Measurements from ENCODE around the gene ELAVL2. TPM values are rescaled to one million over a fixed set of nuclear protein-coding genes. Genes with fewer than 3 reads are reported as not detected.
"Not testable (repeated sequence)": the region's sequence is repeated elsewhere in the genome, so short reads cannot be mapped to it uniquely, and the experiment has no call there.

Gene ELAVL2
- total RNA-seq, 1 donor from 2014 or later: 0.77 TPM

DNA sequence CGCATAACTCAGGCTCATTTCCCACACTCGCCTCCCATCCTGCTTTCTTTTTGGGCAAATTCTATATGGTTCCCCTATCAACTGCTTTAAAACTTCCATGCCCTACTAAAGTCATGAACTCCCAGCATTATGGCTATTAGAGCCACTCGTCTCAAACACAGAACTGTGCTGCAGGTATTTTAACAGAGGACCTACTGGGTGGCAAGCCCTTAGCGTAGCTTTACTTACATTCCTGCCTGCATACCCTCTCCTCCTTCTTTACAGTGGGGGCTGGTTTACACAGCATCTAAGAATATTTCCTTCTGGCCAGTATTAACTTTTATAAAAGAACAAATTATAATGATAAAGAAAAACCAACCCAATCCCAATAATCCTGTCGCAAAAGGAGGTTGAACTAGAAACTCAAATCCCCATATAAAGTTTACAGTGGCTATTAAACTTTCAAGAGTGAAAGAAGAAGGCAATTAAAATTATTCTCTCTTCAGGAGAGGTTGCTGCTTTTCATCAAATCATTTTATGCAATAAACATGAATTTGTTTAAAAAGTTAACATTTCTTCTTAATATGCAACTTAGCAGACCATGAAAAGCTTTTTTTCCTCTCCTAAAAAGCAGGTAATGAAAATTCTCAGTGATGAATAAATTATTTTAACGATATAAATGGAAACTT lies 100.6 kb downstream of the ELAVL2 start:
- no peak for DNase-seq (ENCODE audit: low read depth in 2 of 2)

DNA sequence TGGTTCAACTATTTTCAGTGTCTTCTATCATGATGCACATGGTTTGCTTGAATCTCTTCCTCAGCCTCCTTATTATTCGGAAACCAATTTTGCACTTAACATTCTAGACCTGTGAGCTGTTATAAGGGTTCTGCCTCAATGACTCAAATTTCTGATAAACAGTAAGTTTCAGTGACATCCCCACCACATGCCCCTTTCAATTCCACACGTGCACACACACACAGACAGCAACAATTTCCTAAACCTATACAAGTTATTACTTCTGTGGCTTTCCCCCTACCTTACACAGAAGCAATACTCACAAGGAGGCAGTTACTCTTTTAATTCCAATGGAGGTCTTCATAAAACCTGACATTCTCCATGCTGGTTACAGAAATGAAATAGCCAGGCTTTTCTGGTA lies 102.4 kb downstream of the ELAVL2 start:
- DNase-seq (ENCODE audit: low read depth in 2 of 2): no peak

DNA sequence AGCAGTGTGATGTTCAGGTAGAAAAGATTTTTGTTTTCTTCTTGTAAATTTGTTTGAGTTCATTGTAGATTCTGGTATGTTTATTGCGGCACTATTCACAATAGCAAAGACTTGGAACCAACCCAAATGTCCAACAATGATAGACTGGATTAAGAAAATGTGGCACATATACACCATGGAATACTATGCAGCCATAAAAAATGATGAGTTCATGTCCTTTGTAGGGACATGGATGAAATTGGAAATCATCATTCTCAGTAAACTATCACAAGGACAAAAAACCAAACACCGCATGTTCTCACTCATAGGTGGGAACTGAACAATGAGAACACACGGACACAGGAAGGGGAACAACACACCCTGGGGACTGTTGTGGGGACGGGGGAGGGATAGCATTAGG lies 103.0 kb downstream of the ELAVL2 start:
- DNase-seq (ENCODE audit: low read depth in 2 of 2): not testable (repeated sequence)

DNA sequence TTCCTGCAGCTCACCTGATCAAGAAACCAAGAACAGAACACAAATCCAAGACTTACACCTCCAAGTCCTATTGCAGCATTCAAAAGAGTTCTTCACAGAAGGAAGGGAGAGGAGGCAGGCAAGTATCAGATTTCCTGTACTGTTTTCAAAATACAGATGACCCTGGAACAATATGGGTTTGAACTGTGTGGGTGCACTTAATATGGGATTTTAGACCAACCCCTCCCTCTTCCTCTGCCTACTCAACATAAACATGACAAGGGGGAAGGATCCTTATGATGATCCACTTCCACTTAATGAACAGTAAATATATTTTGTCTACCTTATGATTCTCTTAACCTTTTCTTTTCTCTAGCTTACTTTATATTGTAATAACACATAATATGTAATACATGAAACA lies 104.6 kb downstream of the ELAVL2 start:
- DNase-seq (ENCODE audit: low read depth in 2 of 2): no peak

DNA sequence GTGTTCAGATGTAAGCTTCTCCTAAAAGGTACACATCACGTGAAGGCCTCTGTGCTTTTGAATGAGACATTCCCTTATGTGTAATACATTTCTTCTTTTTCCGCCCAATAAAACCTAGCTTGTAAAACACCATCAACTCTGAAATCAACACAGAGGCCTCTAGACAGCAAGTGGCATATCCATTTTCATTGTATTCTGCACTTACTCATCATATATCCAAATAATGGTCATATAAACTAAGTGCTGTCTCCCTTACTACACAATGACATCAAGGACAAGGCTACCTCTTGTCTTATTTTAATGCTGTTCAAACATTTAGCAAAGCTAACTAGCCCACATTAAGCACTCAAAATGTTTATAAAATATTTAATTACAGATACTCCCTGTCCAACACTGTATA lies 108.5 kb downstream of the ELAVL2 start:
- no peak for DNase-seq (ENCODE audit: low read depth in 2 of 2)

DNA sequence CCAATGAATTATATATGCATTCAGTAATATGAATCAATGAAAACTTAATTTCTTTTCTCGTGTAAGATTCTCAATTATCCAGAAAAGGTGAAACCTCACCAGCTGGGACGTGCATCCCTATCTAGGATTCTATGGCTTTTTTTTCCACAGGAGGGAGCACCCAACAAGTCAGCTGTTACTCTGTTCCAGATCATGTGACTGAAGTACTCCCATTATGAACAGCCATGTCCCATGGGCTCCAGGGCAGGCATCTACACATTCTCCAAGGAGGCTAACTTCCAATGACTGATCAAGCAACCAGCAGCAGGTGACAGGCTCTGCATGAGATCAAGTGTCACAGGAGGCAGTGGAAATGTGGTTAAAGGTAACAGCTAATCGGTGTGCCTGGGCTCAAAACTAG lies 118.8 kb downstream of the ELAVL2 start:
- no peak for DNase-seq (ENCODE audit: low read depth in 2 of 2)

DNA sequence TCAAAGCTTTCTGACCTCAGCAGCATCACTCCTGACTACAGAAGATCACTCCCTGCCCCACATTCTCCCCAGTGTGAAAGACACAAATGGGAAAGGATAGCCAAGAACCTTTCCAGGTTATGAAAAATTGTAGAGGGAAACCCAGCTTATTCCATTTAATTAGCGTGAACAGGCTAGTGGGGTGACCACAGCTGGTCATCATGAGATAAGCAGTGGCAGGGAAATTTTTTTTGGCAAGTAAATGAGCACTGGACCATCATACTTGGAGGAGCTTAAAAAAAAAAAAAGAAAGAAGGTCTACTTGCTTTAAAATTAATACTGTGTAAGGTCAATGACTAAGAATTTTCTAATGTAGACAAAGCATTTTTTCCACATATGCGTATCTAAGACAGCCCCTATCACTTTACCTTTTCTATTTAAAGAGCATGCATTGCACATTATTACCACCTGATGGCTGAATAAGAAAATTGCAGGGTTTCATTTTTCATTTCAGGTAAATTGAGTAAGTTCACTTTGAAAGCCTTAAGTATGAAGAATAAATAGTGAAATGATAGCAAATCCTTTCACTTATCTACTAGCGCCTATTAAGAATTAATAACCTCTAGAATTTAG lies 123.6 kb downstream of the ELAVL2 start:
- no peak for DNase-seq (ENCODE audit: low read depth in 2 of 2)

DNA sequence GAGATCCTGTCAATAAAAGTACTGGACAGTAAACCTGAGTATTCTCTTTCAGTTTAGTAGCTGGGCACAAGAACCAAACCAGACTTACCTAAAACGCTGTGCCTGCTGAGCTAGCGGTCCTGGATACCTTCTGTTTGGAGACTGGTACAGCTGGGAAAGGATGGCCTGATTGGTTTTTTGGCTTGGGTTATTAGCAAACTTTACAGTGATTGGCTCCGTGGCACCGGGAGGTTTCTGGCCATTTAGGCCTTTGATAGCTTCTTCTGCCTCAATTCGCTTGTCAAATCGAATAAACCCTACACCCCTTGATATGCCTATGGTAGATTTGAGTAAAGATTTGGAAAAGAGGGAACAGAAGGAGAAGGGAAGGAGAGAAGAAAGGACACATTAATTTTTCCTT lies 124.7 kb downstream of the ELAVL2 start:
- DNase-seq (ENCODE audit: low read depth in 2 of 2): no peak

DNA sequence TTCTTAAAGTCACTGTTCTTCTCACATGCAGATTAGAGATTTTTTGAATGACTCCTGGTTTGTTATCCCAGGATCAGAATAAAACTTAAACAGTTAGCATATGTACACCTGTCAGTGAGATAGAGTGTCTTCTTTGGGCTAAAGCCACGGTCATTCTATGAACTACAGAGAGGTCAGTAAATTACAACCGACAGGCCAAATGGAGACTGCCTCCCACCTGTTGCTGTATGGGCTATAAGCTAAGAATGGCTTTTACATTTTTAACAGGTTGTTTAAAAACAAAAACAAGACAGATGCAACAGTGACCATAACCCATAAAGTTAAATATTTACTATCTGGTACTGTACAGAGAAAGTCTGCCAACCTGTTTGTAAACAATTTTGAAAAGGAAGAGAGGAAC lies 125.7 kb downstream of the ELAVL2 start:
- no peak for DNase-seq (ENCODE audit: low read depth in 2 of 2)

DNA sequence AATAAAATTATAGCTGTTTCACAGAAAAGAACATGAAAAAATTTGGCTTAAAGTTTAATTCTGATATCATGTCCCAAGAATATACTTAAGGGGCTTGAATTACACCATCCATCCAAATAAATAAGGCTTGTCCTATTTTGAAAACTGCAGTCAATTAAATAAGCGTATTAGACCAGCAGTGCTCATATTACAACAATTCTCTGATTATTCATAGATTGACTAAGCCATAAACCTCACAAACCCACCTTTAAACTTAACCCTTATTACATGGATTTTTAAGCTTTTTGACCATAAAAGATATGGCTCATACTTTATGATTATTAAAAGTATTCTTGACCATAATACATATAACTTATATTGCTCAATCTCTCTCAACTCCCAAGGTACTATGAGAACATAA lies 127.9 kb downstream of the ELAVL2 start:
- no peak for DNase-seq (ENCODE audit: low read depth in 2 of 2)

DNA sequence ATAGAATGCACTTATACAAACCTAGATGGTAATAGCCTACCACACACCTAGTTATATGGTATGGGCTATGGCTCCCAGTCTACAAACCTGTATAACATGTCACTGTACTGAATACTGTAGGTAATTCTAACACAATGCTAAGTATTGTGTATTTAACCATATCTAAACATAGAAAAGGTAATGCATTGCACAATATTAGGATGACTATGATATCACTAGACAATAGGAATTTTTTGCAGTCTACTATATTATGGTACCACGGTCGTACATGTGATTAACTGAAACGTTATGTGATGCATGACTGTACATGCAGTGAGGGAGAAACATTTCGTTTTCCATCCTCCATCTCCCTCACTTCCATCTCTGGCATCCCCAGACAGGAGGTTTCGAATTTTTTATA lies 130.5 kb downstream of the ELAVL2 start:
- no peak for DNase-seq (ENCODE audit: low read depth in 2 of 2)

DNA sequence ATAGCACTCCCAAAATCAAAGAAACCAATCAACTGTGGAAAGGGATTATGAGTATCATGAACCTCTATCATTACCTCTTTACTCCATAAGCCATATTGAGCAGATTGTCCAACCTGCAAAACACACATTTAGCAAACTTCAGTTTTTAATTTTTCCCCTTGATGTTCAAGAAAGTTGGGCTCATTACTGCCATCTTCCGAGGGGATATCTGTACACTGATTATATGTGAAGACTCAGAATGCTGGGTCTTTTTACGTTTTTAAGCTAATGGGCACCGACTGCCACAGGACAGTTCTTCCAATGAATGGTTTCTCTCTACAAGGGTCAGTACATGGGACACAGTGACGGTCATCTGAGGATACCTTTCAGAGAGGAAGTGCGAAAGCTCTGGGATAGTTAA lies 132.7 kb downstream of the ELAVL2 start:
- no peak for DNase-seq (ENCODE audit: low read depth in 2 of 2)

DNA sequence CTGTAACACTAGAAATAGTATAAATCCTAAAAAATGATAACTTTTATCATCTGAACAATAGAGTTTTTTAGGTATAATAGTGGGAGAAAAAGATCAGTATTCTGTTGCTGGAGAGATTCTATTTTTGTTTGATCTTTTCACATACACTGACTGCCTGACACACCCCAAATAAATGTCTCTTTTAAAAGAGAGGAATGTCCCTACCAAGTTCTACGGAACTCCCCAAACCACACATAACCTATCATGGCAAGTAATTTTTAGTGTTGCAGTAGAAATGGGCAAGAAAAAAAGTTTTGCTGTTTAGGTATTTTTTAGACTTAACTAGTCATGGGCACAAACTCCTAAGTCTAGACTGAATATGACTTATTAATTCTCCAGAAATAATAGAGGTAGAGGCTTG lies 139.1 kb downstream of the ELAVL2 start:
- DNase-seq (ENCODE audit: low read depth in 2 of 2): no peak

DNA sequence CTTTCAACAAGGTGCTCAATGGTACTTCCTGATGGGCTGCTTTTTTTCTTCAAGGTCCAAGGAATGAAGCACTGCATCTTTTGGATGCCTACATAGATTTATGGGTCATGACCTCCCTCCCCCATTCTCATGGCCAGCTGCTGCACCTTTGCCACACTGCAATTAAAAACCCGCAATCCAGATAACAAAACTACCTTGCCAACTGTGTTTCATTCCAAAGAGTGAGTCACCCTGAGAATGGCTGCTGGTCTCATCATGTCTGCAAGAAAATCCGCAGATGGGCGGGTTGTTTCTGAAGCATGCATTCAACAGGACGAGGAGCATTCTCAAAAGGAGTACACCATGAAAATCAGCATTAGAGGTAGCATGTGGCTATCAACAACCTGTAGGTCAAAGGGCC lies 139.8 kb downstream of the ELAVL2 start:
- no peak for DNase-seq (ENCODE audit: low read depth in 2 of 2)

DNA sequence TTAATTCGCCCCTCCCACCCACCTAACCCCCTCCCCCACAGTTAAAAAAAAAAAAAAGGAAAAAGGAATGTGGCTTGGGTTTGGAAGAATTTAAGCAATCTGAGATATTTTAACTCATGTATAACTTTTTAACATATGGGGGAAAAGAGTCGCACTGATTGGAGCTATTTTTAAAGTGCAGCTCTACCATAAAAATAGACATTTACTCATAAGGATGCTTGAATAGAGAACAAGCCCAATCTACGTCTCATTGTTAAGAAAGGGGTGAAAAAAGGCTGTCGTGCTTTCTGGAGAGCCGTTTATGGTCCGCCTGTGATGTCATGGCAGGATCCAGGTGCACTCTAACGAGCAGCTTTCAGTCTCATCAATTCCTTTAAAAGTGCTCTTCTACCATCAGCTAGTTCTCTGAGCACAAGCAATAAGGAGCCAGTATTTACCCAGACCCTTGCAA lies 142.4 kb downstream of the ELAVL2 start:
- DNase-seq (ENCODE audit: low read depth in 2 of 2): no peak

DNA sequence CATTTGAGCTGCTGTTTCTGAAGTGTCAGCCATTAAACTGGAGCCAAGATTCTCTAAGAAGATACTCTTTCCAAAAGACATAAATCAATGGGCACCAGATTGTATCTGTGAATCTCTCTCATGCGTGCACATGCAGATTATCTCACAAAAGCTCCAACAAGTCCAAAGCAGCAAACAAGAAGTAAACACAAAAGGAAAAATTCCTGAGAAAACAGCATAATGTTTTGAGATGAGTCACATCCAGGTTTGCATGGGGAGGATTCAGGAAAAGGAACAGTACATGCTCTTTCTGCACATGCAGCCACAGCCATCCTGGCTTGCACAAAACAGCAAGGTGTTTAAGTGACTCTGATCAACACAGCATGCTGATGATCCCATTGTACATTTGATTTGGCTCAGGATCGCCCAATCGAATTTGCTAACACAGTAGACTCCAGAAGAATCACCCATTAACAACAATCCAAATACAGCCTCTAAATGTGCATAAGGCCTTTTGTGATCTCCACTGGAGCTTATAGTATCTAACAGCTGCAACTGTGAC lies 143.1 kb downstream of the ELAVL2 start:
- peak in 1 of 2 donors; percentile 6 for DNase-seq (ENCODE audit: low read depth in 2 of 2)

DNA sequence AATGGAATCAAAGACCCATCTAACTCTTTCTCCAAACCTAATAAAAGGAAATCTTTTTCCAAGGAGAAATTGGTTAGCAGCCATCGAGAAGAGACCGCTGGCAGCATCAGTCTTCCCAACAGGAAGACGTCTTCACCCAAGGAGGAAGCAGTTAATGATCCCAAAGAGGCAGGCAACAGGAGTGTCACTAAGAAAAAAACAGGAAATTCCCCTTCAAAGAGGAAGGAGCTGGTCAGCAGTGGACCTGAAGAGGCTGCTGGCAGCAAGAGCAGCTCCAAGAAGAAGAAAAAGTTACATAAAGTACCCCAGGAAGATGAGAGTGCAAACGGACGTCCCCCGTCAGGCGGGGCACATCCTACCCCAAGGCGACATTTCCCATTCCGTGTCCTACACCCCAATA lies 143.7 kb downstream of the ELAVL2 start:
- DNase-seq (ENCODE audit: low read depth in 2 of 2): no peak

DNA sequence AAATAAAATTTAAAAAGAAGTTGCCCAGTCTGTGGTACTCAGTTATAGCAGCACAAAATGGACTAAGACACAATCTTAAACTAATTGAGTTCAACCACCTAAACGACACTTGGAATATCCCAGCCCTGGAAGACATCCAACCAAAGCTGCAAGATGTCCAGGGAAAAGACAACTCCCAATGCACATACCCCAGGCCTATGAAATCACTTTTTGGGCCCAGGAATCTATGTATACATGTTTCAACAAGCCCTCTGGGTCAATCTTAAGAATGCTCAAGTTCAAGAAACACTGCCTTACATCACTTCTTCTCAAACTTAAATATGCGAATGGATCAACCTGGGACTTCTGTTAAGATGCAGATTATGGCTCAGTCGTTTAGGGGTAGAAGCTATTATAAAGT lies 148.6 kb downstream of the ELAVL2 start:
- no peak for DNase-seq (ENCODE audit: low read depth in 2 of 2)

DNA sequence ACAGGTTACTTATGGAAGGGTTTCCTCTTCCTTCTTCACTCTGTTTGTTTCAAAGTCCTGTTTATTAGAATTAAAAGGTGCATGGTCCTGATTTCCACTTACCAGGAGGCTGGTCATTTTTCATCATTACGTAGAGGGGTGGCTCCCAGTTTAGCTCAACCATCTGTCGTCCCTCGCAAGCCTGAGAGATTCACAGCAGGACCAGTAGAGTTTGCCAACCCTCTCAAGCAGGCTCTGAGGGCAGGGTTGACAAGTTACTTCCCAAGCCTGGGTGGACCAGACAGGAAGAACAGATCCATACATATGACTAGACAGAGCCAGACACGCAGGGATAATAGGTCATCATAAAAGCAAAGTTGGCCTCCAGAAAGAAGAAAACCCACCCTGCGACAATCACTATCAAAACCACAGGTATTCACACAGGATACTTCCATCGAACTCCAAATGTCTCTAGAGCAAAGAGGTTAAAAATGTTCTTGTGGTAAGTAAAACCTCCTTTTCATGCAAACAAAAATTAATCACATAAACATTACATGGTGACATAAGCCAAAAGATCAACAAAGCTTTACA lies 151.9 kb downstream of the ELAVL2 start:
- DNase-seq (ENCODE audit: low read depth in 2 of 2): no peak

DNA sequence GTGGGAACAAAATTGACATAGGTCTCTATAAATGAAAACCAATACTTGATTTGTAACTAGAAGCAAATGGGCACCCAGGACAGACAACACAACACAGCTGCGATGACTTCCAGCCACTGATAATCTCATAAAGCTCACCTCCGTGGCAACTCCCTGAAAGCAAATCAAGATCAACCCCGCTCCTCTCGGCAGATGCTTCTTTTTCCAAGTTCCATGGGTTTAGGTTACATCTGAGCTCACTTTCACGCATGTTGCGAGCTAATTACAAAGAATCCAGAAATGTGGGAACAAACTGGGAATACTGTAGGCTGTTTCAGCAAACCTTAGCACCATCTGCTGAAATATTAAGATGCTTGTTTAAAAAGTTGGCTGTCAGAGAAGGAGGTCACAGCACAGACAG lies 153.9 kb downstream of the ELAVL2 start:
- DNase-seq (ENCODE audit: low read depth in 2 of 2): no peak

DNA sequence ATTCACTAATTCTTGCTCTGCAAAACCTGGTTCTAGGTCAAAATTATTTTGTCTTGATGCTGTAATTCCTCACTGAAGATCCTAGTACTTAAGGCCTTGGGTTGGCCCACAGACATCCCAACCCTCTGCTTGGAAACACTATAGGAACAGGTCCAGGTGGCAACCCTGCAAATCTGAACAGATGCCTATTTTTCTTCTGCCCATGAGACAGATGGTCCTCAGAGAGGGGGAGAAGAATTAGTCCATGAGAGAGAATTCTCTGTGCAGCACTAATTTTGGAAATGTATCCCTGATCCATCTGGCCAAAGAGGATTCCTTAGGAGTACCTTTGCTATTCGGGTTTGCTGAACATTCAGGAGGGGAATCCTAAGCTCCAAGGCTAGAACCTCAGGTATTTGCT lies 156.3 kb downstream of the ELAVL2 start:
- no peak for DNase-seq (ENCODE audit: low read depth in 2 of 2)

DNA sequence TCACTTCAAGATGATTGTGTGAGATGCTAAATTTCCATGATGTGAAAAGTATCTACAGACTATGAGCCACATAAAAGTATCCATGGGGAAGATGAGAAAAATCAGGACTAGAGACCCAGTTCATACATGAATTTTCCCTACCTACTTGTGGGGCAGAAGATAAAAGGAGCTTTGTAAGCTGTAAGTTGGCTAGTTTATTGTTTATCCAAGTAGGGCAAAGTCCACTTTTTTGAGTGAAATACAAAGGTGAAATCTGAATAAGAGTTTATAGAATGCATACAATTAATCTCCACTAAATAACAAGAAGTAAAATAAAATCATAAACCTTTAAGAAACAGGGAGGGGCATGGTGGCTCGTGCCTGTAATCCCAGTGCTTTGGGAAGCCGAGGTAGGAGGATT lies 160.4 kb downstream of the ELAVL2 start:
- DNase-seq (ENCODE audit: low read depth in 2 of 2): no peak

DNA sequence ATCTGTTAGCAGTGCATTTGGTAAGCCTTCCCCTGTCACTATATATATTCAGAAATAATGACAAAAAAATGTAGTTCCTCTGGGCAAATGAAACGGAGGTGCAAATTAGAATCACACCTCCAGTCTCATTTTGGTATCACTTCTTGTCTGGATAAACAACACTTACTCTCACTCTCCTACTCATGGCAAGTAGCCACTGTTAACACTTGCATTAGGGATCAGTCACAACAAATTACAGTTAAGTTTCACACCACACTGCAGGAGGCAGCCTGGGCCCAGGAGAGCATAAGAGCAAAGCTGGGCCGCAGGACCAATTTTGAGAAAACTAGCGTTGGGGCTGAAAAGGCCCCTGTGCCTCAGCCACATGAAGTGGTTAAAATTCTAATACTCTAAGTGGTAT lies 161.0 kb downstream of the ELAVL2 start:
- no peak for DNase-seq (ENCODE audit: low read depth in 2 of 2)
